CD14-positive monocyte (primary cell): ENCODE results near the gene APMAP. TPM values are rescaled to one million over a fixed set of nuclear protein-coding genes. Genes with fewer than 3 reads are reported as not detected.

Experiments used
- DNase-seq, 3 donors: peaks; one replicate each; pipeline ENCODE4 v3.0.0-alpha.2; 2011 to 2022
- H2AFZ ChIP-seq: 2 replicates; pipeline ENCODE4 v1.6.0; 2012; ENCODE audit warnings: mild to moderate bottlenecking, low read depth, low read length, inconsistent platforms; ENCODE audit not compliant: insufficient read depth, poor library complexity, severe bottlenecking
- H3K27ac ChIP-seq, 2 donors: 1 replicate in 1 of 2; 2 replicates in 1 of 2; pipeline ENCODE4 v1.5.1; 2012 to 2013; ENCODE audit warnings: low read length in 2 of 2, control low read depth in 1 of 2, inconsistent platforms in 1 of 2, low read depth in 1 of 2, mild to moderate bottlenecking in 1 of 2
- H3K27me3 ChIP-seq, 2 donors: one replicate each; pipeline versions ENCODE4 v1.6.0 to v1.6.1; 2011 to 2013; ENCODE audit warnings: low read length in 2 of 2; ENCODE audit not compliant: control insufficient read depth in 2 of 2, insufficient read depth in 2 of 2
- H3K36me3 ChIP-seq, 2 donors: replicated peaks in 1 of 2; 1 replicate in 1 of 2; 2 replicates in 1 of 2; pipeline versions ENCODE4 v1.5.1 to v1.6.1; 2012 to 2013; ENCODE audit warnings: low read length in 2 of 2, control low read depth in 1 of 2, inconsistent platforms in 1 of 2, mild to moderate bottlenecking in 1 of 2; ENCODE audit not compliant: insufficient read depth in 2 of 2, control insufficient read depth in 1 of 2
- H3K4me1 ChIP-seq, 2 donors: 1 replicate in 1 of 2; 2 replicates in 1 of 2; pipeline versions ENCODE4 v1.5.1 to v1.6.1; 2012 to 2013; ENCODE audit warnings: low read length in 2 of 2, control low read depth in 1 of 2, inconsistent platforms in 1 of 2, mild to moderate bottlenecking in 1 of 2, moderate library complexity in 1 of 2; ENCODE audit not compliant: insufficient read depth in 2 of 2, control insufficient read depth in 1 of 2
- H3K4me2 ChIP-seq: replicated peaks from 2 replicates; pipeline ENCODE3; 2012; ENCODE audit warnings: low read length, moderate library complexity, mild to moderate bottlenecking; ENCODE audit not compliant: poor library complexity, severe bottlenecking; ENCODE audit errors: extremely low read depth
- H3K4me3 ChIP-seq, 3 experiments: fragments of 200-600 bp in 1 of 3; sonication (generic) in 1 of 3; replicated peaks in 1 of 3; 1 replicate in 2 of 3; 2 replicates in 1 of 3; pipeline ENCODE4 v1.5.1; 2011 to 2013; ENCODE audit warnings: low read length in 3 of 3, mild to moderate bottlenecking in 3 of 3, control low read depth in 2 of 3, low read depth in 2 of 3, inconsistent platforms in 1 of 3, moderate library complexity in 1 of 3
- H3K79me2 ChIP-seq: 2 replicates; pipeline ENCODE4 v1.6.0; 2012; ENCODE audit warnings: mild to moderate bottlenecking, control low read depth, inconsistent platforms, low read length, moderate library complexity; ENCODE audit not compliant: insufficient read depth
- H3K9ac ChIP-seq: 2 replicates; pipeline ENCODE4 v1.6.0; 2017; ENCODE audit warnings: low read length, mild to moderate bottlenecking; ENCODE audit not compliant: insufficient read depth, poor library complexity, severe bottlenecking
- H3K9me3 ChIP-seq, 2 donors: replicated peaks in 1 of 2; 1 replicate in 1 of 2; 2 replicates in 1 of 2; pipeline versions ENCODE4 v1.5.1 to v1.6.1; 2012 to 2013; ENCODE audit warnings: low read length in 2 of 2, control low read depth in 1 of 2; ENCODE audit not compliant: control insufficient read depth in 1 of 2, insufficient read depth in 1 of 2
- H4K20me1 ChIP-seq: 2 replicates; pipeline ENCODE4 v1.6.0; 2012; ENCODE audit warnings: mild to moderate bottlenecking, low read length, control low read depth, moderate library complexity; ENCODE audit not compliant: insufficient read depth
- H3K27ac Mint-ChIP-seq, 7 donors: one replicate each; pipeline ENCODE4 v1.8.0; 2020; ENCODE audit warnings: mild to moderate bottlenecking in 7 of 7, mixed read lengths in 7 of 7, moderate library complexity in 6 of 7, inconsistent platforms in 2 of 7
- H3K27me3 Mint-ChIP-seq, 3 donors: one replicate each; pipeline ENCODE4 v1.8.0; 2021 to 2022; ENCODE audit warnings: low read depth in 3 of 3, mild to moderate bottlenecking in 3 of 3, mixed read lengths in 3 of 3, moderate library complexity in 3 of 3, inconsistent platforms in 1 of 3
- H3K36me3 Mint-ChIP-seq, 2 donors: one replicate each; pipeline ENCODE4 v1.8.0; 2020; ENCODE audit warnings: mixed read lengths in 2 of 2, inconsistent platforms in 1 of 2, mild to moderate bottlenecking in 1 of 2
- H3K4me1 Mint-ChIP-seq: one replicate; pipeline ENCODE4 v1.8.0; 2020; ENCODE audit warnings: mild to moderate bottlenecking, mixed read lengths
- H3K4me3 Mint-ChIP-seq, 2 donors: one replicate each; pipeline ENCODE4 v1.8.0; 2020; ENCODE audit warnings: mild to moderate bottlenecking in 2 of 2, mixed read lengths in 2 of 2, moderate library complexity in 1 of 2
- H3K9me3 Mint-ChIP-seq, 7 donors: one replicate each; pipeline ENCODE4 v1.8.0; 2020 to 2022; ENCODE audit warnings: mixed read lengths in 7 of 7, mild to moderate bottlenecking in 6 of 7, moderate library complexity in 6 of 7, inconsistent platforms in 2 of 7
- WGBS: methylation state at CpG from one replicate; pipeline ENCODE4 v1.1.5; 2013; ENCODE audit warnings: missing lambda C conversion rate; ENCODE audit not compliant: insufficient coverage; 5-methylcytosine and 5-hydroxymethylcytosine counted together
- intact Hi-C, 2 donors: fragments of 100-400 bp; cut with micrococcal nuclease; formaldehyde crosslinking; loops; one replicate each; pipeline versions ENCODE4 v1.15.0 to v1.15.1; 2023
- polyA plus RNA-seq, 3 donors: library from polyadenylated mRNA; depleted of rRNA in 1 of 3; unstranded in 2 of 3; stranded (reverse) in 1 of 3; fragments of 300-500 nt in 2 of 3; fragments of >200 nt in 1 of 3; fragmentation: Illumina TruSeq in 2 of 3; gene quantifications; 1 replicate in 2 of 3; 2 replicates in 1 of 3; pipeline ENCODE4 v1.2.3, GENCODE V29; 2012 to 2021
- TF ChIP-seq, protein P1 (sequence below): fragments of 200-600 bp; IDR thresholded peaks from one replicate; pipeline ENCODE4 v1.8.0; 2022; ENCODE audit warnings: antibody characterized with exemption, mild to moderate bottlenecking

APMAP gene
- polyA plus RNA-seq, 3 donors: 26.9 to 74.0 (median 73.2) TPM

DNA sequence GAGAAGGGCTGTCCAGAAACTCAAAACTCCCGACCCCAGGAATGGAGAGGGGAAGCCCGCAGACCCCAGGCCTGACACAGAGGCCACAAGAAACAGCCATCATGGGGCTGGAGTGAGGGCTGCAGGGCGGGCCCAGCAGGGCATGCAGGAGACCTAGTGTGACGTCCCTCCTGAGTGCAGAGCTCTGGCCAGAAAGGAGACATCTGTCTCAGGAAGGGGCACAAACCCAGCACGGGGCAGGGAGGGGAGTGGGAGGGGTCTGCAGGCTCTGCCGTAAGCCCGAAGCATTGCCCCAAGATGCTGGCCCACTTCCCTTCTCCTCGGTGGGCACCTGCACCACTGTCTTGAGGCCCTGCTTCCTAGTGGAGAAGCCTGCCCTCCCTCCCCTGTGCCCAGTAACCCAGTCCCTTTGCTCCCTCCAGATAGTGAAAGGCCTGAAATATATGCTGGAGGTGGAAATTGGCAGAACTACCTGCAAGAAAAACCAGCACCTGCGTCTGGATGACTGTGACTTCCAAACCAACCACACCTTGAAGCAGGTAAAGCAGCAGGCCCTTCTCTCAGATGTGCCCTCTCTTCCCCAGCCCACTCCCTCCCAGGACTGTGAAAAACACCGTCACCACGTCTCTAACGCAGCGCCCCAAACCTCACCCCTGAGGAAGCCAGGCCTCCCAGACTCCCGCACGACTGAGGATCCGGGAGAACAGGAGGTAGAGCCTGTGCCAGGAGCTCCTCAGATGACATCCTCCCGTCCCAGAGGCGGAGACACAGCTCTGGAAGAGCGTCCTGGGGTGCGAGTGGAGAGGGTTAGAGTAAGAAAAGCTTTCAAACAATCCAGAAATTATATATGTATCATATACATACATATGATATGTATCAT lies 33.8 kb downstream of the APMAP start:
- DNase-seq: no peak
- Mint-ChIP-seq H3K27ac (peak overlapping the region in 3 of 7 donors; percentile 23 to 63 (median 61)), H3K27me3 (peaks cover 0 to 1% (median 0%) of the 10 kb centered on the region in 3 donors), H3K4me3 (no peak overlapping the region), H3K9me3 (peaks cover 0 to 3% (median 0%) of the 10 kb centered on the region in 7 donors), H3K36me3 (peaks cover 59 to 71% of the 10 kb centered on the region in 2 donors), H3K4me1 (peaks cover 23% of the 10 kb centered on the region)
- Histone ChIP-seq H3K36me3 (peaks cover 61 to 66% of the 10 kb centered on the region in 2 donors), H4K20me1 (no peaks in the 10 kb centered on the region), H3K9ac (no peak overlapping the region), H3K79me2 (peaks cover 12% of the 10 kb centered on the region), H3K9me3 (no peaks in the 10 kb centered on the region), H3K27me3 (no peaks in the 10 kb centered on the region), H3K27ac (no peak overlapping the region), H3K4me1 (peaks cover 13 to 16% of the 10 kb centered on the region in 2 donors), H3K4me3 (no peak overlapping the region), H3K4me2 (no peak overlapping the region), H2AFZ (no peak overlapping the region)
- WGBS: 75% methylated on average over 13 of the region's 20 CpGs
- TF ChIP-seq, protein P1, sequence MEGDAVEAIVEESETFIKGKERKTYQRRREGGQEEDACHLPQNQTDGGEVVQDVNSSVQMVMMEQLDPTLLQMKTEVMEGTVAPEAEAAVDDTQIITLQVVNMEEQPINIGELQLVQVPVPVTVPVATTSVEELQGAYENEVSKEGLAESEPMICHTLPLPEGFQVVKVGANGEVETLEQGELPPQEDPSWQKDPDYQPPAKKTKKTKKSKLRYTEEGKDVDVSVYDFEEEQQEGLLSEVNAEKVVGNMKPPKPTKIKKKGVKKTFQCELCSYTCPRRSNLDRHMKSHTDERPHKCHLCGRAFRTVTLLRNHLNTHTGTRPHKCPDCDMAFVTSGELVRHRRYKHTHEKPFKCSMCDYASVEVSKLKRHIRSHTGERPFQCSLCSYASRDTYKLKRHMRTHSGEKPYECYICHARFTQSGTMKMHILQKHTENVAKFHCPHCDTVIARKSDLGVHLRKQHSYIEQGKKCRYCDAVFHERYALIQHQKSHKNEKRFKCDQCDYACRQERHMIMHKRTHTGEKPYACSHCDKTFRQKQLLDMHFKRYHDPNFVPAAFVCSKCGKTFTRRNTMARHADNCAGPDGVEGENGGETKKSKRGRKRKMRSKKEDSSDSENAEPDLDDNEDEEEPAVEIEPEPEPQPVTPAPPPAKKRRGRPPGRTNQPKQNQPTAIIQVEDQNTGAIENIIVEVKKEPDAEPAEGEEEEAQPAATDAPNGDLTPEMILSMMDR: no peak
- intact Hi-C loops: no loop called here

DNA sequence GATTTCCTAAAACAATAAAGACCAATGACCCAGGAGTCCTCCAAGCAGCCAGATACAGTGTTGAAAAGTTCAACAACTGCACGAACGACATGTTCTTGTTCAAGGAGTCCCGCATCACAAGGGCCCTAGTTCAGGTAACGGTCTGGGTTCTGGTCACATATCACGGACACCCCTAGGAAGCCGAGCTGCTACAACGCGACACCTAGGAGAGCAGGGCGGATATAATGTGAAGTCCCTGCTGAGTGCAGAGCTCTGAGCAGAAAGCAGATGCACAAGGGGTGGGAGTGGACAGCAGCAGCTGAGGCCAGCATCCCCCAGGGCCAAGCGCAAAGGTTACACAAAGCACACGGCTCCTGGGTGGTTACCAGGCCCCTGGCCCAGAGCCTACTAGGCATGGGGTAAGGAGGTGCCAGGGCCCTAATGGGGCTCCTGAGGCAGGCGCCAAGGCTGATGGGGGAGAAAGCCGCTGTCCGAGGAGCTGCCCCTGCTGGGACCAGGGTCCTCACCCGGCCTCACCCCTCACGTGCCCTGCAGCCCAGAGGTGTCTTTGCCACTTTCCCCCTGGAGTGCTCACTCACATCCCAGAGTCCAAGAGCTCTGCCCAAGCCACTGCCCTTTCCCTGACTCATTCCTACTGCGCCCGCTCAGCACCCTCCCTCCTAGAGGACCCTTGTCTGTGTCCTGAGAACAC lies 35.1 kb downstream of the APMAP start:
- peaks cover 48 to 53% of the 10 kb centered on the region in 2 donors for H3K36me3 ChIP-seq

More for the DNA sequence above, 35.1 kb downstream of the APMAP start:
- no peaks in the 10 kb centered on the region for H3K9me3 ChIP-seq
- peaks cover 36% of the 10 kb centered on the region for H3K4me1 Mint-ChIP-seq
- no peak for DNase-seq
- peaks cover 0 to 3% (median 0%) of the 10 kb centered on the region in 7 donors for H3K9me3 Mint-ChIP-seq
- intact Hi-C loops: no loop called here
- no peaks in the 10 kb centered on the region for H4K20me1 ChIP-seq
- peaks cover 0 to 1% (median 0%) of the 10 kb centered on the region in 3 donors for H3K27me3 Mint-ChIP-seq
- H2AFZ ChIP-seq: no peak overlapping the region
- peaks cover 25% of the 10 kb centered on the region for H3K79me2 ChIP-seq
- H3K4me2 ChIP-seq: no peak overlapping the region
- H3K9ac ChIP-seq: no peak overlapping the region
- H3K27me3 ChIP-seq: no peaks in the 10 kb centered on the region
- H3K27ac Mint-ChIP-seq: peak overlapping the region in 3 of 7 donors; percentile 57 to 71 (median 70)
- WGBS: 98% methylated on average over 14 of the region's 18 CpGs
- peaks cover 25 to 29% of the 10 kb centered on the region in 2 donors for H3K4me1 ChIP-seq
- H3K27ac ChIP-seq: peak overlapping the region in 1 of 2 donors; percentile 16
- TF ChIP-seq, protein P1: no peak
- no peak overlapping the region for H3K4me3 Mint-ChIP-seq
- peaks cover 48 to 61% of the 10 kb centered on the region in 2 donors for H3K36me3 Mint-ChIP-seq
- no peak overlapping the region for H3K4me3 ChIP-seq
